Measurements from ENCODE around the gene RALGAPA2. TPM values are rescaled to one million over a fixed set of nuclear protein-coding genes. Genes with fewer than 3 reads are reported as not detected.

The RALGAPA2 gene
- total RNA-seq, 1 experiment from 2014 or later: 9.8 TPM

GRCh38 chr20:20690676-20691476, 21.6 kb downstream of the RALGAPA2 start:
- no peaks in the 10 kb centered on the region for H3K79me2 ChIP-seq (ENCODE audit: low read length)
- H3K9me2 ChIP-seq (replicated peaks; ENCODE audit: low read length): no peaks in the 10 kb centered on the region
- TF ChIP-seq CTCF (conservative IDR thresholded peaks at IDR 0.05; ENCODE audit: low read depth, low read length) (no peak), EZH2 (IDR thresholded peaks at IDR 0.05; ENCODE audit: low read length, unreplicated experiment) (no peak), EZH2phosphoT487 (IDR thresholded peaks at IDR 0.05; ENCODE audit: borderline replicate concordance, low read length) (no peak)
- H3K4me1 ChIP-seq (ENCODE audit: insufficient read depth, low read length): no peaks in the 10 kb centered on the region
- H3K27me3 ChIP-seq (ENCODE audit: low read length): no peaks in the 10 kb centered on the region
- DNase-seq: no peak
- no peak overlapping the region for H3K4me2 ChIP-seq (ENCODE audit: low read length)
- ChIA-PET POLR2A (ENCODE audit: unreplicated experiment) (no interaction called here), CTCF (no interaction called here)
- no peaks in the 10 kb centered on the region for H3K9me3 ChIP-seq (ENCODE audit: low read length)
- no peak overlapping the region for H2AFZ ChIP-seq (ENCODE audit: low read length)
- H3K27ac ChIP-seq (ENCODE audit: low read length): no peak overlapping the region
- H3K4me3 ChIP-seq (ENCODE audit: low read length): no peak overlapping the region
- H4K20me1 ChIP-seq (ENCODE audit: low read length): no peaks in the 10 kb centered on the region
- no TSS peak for BruUV-seq (replicated peaks)
- intact Hi-C loops (cut with micrococcal nuclease): no loop called here
- H3K9ac ChIP-seq (ENCODE audit: low read length): no peak overlapping the region
- no peak for ATAC-seq
- no peaks in the 10 kb centered on the region for H3K36me3 ChIP-seq (ENCODE audit: low read depth, low read length)
- no peaks in the 10 kb centered on the region for H3F3A ChIP-seq (ENCODE audit: low read length, unreplicated experiment)

- intact Hi-C loops (cut with micrococcal nuclease): no loop called here
- ATAC-seq: no peak
- no peak overlapping the region for H3K4me2 ChIP-seq (ENCODE audit: low read length)
- no peaks in the 10 kb centered on the region for H3K36me3 ChIP-seq (ENCODE audit: low read depth, low read length)
- H3K27me3 ChIP-seq (ENCODE audit: low read length): no peaks in the 10 kb centered on the region
- no peak for TF ChIP-seq EZH2 (IDR thresholded peaks at IDR 0.05; ENCODE audit: low read length, unreplicated experiment)
- no peak overlapping the region for H3K4me3 ChIP-seq (ENCODE audit: low read length)
- no peak for DNase-seq
- ChIA-PET POLR2A (ENCODE audit: unreplicated experiment) (no interaction called here), CTCF (no interaction called here)
- no peak overlapping the region for H3K9ac ChIP-seq (ENCODE audit: low read length)
- no peaks in the 10 kb centered on the region for H3K9me3 ChIP-seq (ENCODE audit: low read length)
- H3K4me1 ChIP-seq (ENCODE audit: insufficient read depth, low read length): no peaks in the 10 kb centered on the region
- no peaks in the 10 kb centered on the region for H4K20me1 ChIP-seq (ENCODE audit: low read length)
- H3K79me2 ChIP-seq (ENCODE audit: low read length): no peaks in the 10 kb centered on the region
- H3F3A ChIP-seq (ENCODE audit: low read length, unreplicated experiment): no peaks in the 10 kb centered on the region
- no peaks in the 10 kb centered on the region for H3K9me2 ChIP-seq (replicated peaks; ENCODE audit: low read length)
- H2AFZ ChIP-seq (ENCODE audit: low read length): no peak overlapping the region
- no peak overlapping the region for H3K27ac ChIP-seq (ENCODE audit: low read length)
- no TSS peak for BruUV-seq (replicated peaks)
These were observed 25.1 kb downstream of the RALGAPA2 start for GRCh38 chr20:20687319-20687718.

GRCh38 chr20:20685635-20686034, 26.8 kb downstream of the RALGAPA2 start:
- ChIA-PET CTCF (no interaction called here), POLR2A (ENCODE audit: unreplicated experiment) (no interaction called here)
- H3K4me2 ChIP-seq (ENCODE audit: low read length): no peak overlapping the region
- H3K79me2 ChIP-seq (ENCODE audit: low read length): no peaks in the 10 kb centered on the region
- TF ChIP-seq CTCF (conservative IDR thresholded peaks at IDR 0.05; ENCODE audit: low read depth, low read length): no peak
- no peak for TF ChIP-seq EZH2 (IDR thresholded peaks at IDR 0.05; ENCODE audit: low read length, unreplicated experiment)
- no peak for TF ChIP-seq EZH2phosphoT487 (IDR thresholded peaks at IDR 0.05; ENCODE audit: borderline replicate concordance, low read length)
- H3K36me3 ChIP-seq (ENCODE audit: low read depth, low read length): no peaks in the 10 kb centered on the region
- intact Hi-C loops (cut with micrococcal nuclease): no loop called here
- BruUV-seq (replicated peaks): no TSS peak
- no peak overlapping the region for H3K27ac ChIP-seq (ENCODE audit: low read length)
- DNase-seq (no peak), ATAC-seq (no peak)
- no peaks in the 10 kb centered on the region for H3K9me2 ChIP-seq (replicated peaks; ENCODE audit: low read length)
- no peaks in the 10 kb centered on the region for H4K20me1 ChIP-seq (ENCODE audit: low read length)
- H3K9ac ChIP-seq (ENCODE audit: low read length): no peak overlapping the region
- H3F3A ChIP-seq (ENCODE audit: low read length, unreplicated experiment): no peaks in the 10 kb centered on the region
- no peaks in the 10 kb centered on the region for H3K4me1 ChIP-seq (ENCODE audit: insufficient read depth, low read length)
- no peaks in the 10 kb centered on the region for H3K27me3 ChIP-seq (ENCODE audit: low read length)
- no peak overlapping the region for H3K4me3 ChIP-seq (ENCODE audit: low read length)
- H3K9me3 ChIP-seq (ENCODE audit: low read length): no peaks in the 10 kb centered on the region
- no peak overlapping the region for H2AFZ ChIP-seq (ENCODE audit: low read length)
